HepG2 (cell line): ENCODE measurements around the gene GLUD1.

Source experiments
- CBX5 ChIP-seq: sonication (generic); formaldehyde crosslinking; IDR thresholded peaks from 2 replicates; pipeline ENCODE4 v1.4.0; 2020; ENCODE audit warnings: missing genetic modification reagents, borderline replicate concordance
- MED1 ChIP-seq: sonication (generic); formaldehyde crosslinking; IDR thresholded peaks from 2 replicates; pipeline ENCODE4 v1.4.0; 2020; ENCODE audit warnings: missing genetic modification reagents
- MYNN ChIP-seq: sonication (generic); formaldehyde crosslinking; IDR thresholded peaks from 2 replicates; pipeline ENCODE4 v1.4.0; 2020; ENCODE audit warnings: mild to moderate bottlenecking, low read depth, missing genetic modification reagents
- PBX3 ChIP-seq: sonication (generic); formaldehyde crosslinking; IDR thresholded peaks from 2 replicates; pipeline ENCODE4 v1.8.1; 2023; ENCODE audit warnings: missing genetic modification reagents, inconsistent platforms, borderline replicate concordance
- POLR2AphosphoS5 ChIP-seq: IDR thresholded peaks from 2 replicates; pipeline ENCODE4 v1.6.1; 2012; ENCODE audit warnings: low read depth, low read length
- RFX5 ChIP-seq: IDR thresholded peaks from 2 replicates; pipeline ENCODE4 v1.6.1; 2011; ENCODE audit warnings: low read depth, low read length, improper control_type of control experiment
- RXRB ChIP-seq: IDR thresholded peaks from 2 replicates; pipeline ENCODE4 v1.6.1; 2016; ENCODE audit warnings: borderline replicate concordance, missing genetic modification reagents, missing compliant biosample characterization
- SKIL ChIP-seq: sonication (generic); formaldehyde crosslinking; IDR thresholded peaks from 2 replicates; pipeline ENCODE4 v1.8.0; 2022; ENCODE audit warnings: missing genetic modification reagents, mild to moderate bottlenecking, moderate library complexity, borderline replicate concordance

- no peak for TF ChIP-seq SKIL (CRISPR knock-in tag)
- TF ChIP-seq PBX3 (CRISPR knock-in tag): no peak
- TF ChIP-seq MYNN (CRISPR knock-in tag): no peak
- no peak; the same call in 1 of the 2 replicates for TF ChIP-seq POLR2AphosphoS5
- no peak for TF ChIP-seq RFX5
- no peak for TF ChIP-seq MED1 (CRISPR knock-in tag)
- no peak for TF ChIP-seq RXRB (CRISPR knock-in tag)
- no peak for TF ChIP-seq CBX5
These were observed 40.0 kb downstream of the GLUD1 start for GRCh38 chr10:87054373-87055295.
